Ammon's horn (tissue), 1 donor: ENCODE measurements around the gene PET100.
"Not testable (repeated sequence)": the region's sequence is repeated elsewhere in the genome, so short reads cannot be mapped to it uniquely, and the experiment has no call there.

Experiments
- DNase-seq: peaks from one replicate; pipeline ENCODE4 v3.0.0-alpha.2; 2016; ENCODE audit warnings: low spot score

Gene PET100

GRCh38 chr19:7633698-7634097 lies 4.1 kb downstream of the PET100 start, which contains the start of gene PCP2:
PCP2 (minus strand) TSS chr19:7633719; CDS start chr19:7633457, 262 bp downstream.
- DNase-seq: no peak

- DNase-seq: no peak
Measured at GRCh38 chr19:7635670-7636069, 6.1 kb downstream of the PET100 start.

- DNase-seq: no peak
Measured at GRCh38 chr19:7636317-7636690, 6.7 kb downstream of the PET100 start.

GRCh38 chr19:7636691-7637373 lies 7.2 kb downstream of the PET100 start, which contains the start of gene STXBP2:
STXBP2 (plus strand) TSS chr19:7637110; CDS start chr19:7637150, 40 bp downstream.
- DNase-seq: peak; percentile 30

GRCh38 chr19:7637374-7638256 lies 8.0 kb downstream of the PET100 start:
- DNase-seq: peak; percentile 29

GRCh38 chr19:7638802-7639465 lies 9.3 kb downstream of the PET100 start:
- no peak for DNase-seq

GRCh38 chr19:7639863-7640348 lies 10.3 kb downstream of the PET100 start:
- DNase-seq: no peak

- DNase-seq: no peak
Measured at GRCh38 chr19:7640803-7641202, 11.2 kb downstream of the PET100 start.

GRCh38 chr19:7641290-7642276 lies 12.0 kb downstream of the PET100 start:
- DNase-seq: no peak

- no peak for DNase-seq
Measured at GRCh38 chr19:7642295-7643030, 12.9 kb downstream of the PET100 start.

GRCh38 chr19:7643031-7643415 lies 13.4 kb downstream of the PET100 start:
- no peak for DNase-seq

- not testable (repeated sequence) for DNase-seq
Measured at GRCh38 chr19:7643629-7644549, 14.3 kb downstream of the PET100 start.

GRCh38 chr19:7644550-7644877 lies 14.9 kb downstream of the PET100 start:
- DNase-seq: no peak

GRCh38 chr19:7645163-7645562 lies 15.6 kb downstream of the PET100 start:
- peak; percentile 19 for DNase-seq

- DNase-seq: no peak
Measured at GRCh38 chr19:7645656-7646425, 16.2 kb downstream of the PET100 start.

- no peak for DNase-seq
Measured at GRCh38 chr19:7646426-7646700, 16.8 kb downstream of the PET100 start.

GRCh38 chr19:7647156-7647555 lies 17.6 kb downstream of the PET100 start:
- no peak for DNase-seq

GRCh38 chr19:7648265-7649014 lies 18.8 kb downstream of the PET100 start:
- no peak for DNase-seq
